GM13977 (cell line): ENCODE data around the gene ANGPTL8.

Source experiments
- DNase-seq: peaks from one replicate; pipeline ENCODE4 v3.0.0; 2012; ENCODE audit warnings: low spot score
- CTCF ChIP-seq: IDR thresholded peaks from 2 replicates; pipeline ENCODE4 v1.5.1; 2012; ENCODE audit warnings: mild to moderate bottlenecking, control low read depth; ENCODE audit not compliant: insufficient read depth; ENCODE audit errors: extremely low read depth, missing control alignments
- in situ Hi-C: fragments of 300-500 bp; cut with MboI; formaldehyde crosslinking; loops from one replicate; pipeline ENCODE4 v1.12.0; 2022; ENCODE audit warnings: low sequenced_read_pairs, low pct_unique_long_range_greater_than_20kb, mixed read lengths, inconsistent platforms; ENCODE audit not compliant: unreplicated experiment

Gene ANGPTL8

GRCh38 chr19:11209839-11210655 lies 29.4 kb upstream of the ANGPTL8 start:
- DNase-seq = no peak
- no peak for TF ChIP-seq CTCF
- in situ Hi-C loops = no loop called here

- no peak for TF ChIP-seq CTCF
- DNase-seq = no peak
- in situ Hi-C loops = no loop called here
Measured at GRCh38 chr19:11210656-11210928, 28.8 kb upstream of the ANGPTL8 start.

- in situ Hi-C loops = no loop called here
- no peak for TF ChIP-seq CTCF
- DNase-seq = no peak
Measured at GRCh38 chr19:11214387-11214786, 25.0 kb upstream of the ANGPTL8 start.

GRCh38 chr19:11221082-11221598 lies 18.3 kb upstream of the ANGPTL8 start:
- in situ Hi-C loops = no loop called here
- no peak for DNase-seq
- TF ChIP-seq CTCF = no peak

- in situ Hi-C loops = no loop called here
- TF ChIP-seq CTCF = no peak
- no peak for DNase-seq
Measured at GRCh38 chr19:11223200-11223599, 16.2 kb upstream of the ANGPTL8 start.

GRCh38 chr19:11224429-11224828 lies 15.0 kb upstream of the ANGPTL8 start:
- no peak for DNase-seq
- in situ Hi-C loops = no loop called here
- no peak for TF ChIP-seq CTCF
